HG02970 (cell line): Measurements from ENCODE around the gene PCDHGA3.
"Not testable (repeated sequence)": the region's sequence is repeated elsewhere in the genome, so short reads cannot be mapped to it uniquely, and the experiment has no call there.

ENCODE experiments used
- ATAC-seq: cut with Tn5 transposase; IDR thresholded peaks from one replicate; pipeline ENCODE4 v1.9.1; 2021; ENCODE audit warnings: mild to moderate bottlenecking, moderate library complexity, moderate number of reproducible peaks; ENCODE audit not compliant: unreplicated experiment, low FRiP score

PCDHGA3 gene

DNA sequence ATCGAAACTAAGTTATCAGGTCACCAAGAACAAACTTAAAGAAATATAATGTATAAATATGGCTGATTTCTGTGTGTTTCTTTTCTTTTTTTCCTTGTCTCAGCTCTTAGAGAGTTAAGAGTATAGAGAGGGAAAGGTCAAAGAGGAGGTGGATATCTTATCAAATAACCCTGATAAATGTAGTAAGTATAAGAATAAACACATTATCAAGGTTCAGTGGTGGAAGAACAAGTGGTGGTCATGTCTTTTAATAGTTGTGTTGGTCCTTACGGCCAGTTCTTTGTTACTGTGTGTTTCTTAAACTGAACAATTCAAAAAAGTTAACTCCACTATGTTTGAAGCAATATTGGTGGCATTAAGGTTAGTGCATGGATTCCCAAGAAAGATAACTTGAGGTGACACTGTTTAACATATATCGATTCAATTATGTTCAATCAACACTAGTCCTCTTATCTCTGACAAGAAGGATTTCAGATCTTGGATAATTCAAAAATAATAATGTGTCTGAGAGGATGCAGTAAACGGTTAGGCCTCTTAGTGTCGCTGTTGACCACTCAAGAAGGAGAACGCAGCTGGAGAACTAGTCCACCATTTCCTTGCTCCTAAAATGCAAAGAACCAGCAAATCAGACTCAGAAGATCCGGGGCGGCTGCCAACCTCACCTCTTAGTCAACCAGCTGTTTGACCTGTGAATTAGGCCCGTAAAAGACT, at the start of gene PCDHGA3:
PCDHGA3 (plus strand) TSS at position 588 of the 711 bp plus-strand sequence. CDS start 205 bp downstream, outside the sequence.
- no peak for ATAC-seq

DNA sequence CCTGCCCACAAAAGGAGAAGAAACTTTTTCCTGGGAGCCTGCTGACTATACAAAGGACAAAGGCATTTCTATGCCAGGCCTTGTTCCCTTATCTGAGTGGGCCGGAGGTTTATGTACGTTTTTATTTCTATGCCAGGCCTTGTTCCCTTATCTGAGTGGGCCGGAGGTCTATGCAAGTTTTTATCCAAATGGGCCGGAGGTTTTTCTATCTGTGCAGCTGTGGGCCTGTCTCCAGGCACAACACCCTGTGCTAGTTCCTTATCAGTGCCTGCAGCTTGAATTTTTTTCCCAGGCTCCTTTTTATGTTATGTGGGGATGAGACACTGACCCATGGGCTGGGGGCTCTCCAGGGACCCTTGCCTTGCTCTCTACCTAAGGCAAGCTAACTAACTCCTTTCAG, 45.3 kb upstream of the PCDHGA3 start:
- no peak for ATAC-seq

DNA sequence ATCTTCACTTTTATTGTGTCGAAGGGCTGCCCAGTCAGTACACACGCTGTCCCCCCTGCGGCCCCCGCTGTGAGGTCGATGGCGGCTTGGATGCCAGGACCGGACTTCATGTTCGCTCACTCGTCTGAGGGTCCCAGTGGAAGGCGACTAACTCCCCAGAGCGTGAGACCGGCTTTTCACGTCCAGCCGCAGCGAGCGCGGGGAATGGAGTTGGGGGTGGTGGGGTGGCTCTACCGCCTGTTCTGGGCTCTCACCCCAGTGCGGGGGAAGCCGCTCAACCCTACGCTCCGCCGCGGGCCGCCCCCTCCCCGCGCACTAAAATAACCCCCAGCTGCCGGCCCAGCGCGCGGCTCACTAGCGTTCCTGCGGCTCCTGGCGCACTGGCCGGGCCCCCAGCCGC, 39.9 kb upstream of the PCDHGA3 start, which contains the start of gene SLC25A2:
SLC25A2 (minus strand) TSS at position 294 of the 400 bp plus-strand sequence; CDS start at position 110, 184 bp downstream.
- ATAC-seq: no peak

DNA sequence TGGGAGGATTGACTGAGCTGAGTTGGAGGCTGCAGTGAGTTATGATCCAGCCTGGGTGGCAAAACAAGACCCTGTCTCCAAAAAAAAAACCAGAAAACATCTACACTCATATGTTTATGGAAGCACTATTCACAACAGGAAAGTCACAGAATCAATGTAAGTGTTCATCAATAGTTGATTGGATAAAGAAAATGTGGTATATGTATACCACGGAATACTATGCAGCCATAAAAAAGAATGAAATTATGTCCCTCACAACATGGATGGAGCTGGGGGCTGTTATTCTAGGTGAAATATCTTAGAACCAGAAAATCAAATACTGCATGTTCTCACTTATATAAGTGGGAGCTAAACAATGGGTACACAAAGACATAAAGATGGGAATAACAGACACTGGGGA, 37.0 kb upstream of the PCDHGA3 start:
- ATAC-seq: no peak

DNA sequence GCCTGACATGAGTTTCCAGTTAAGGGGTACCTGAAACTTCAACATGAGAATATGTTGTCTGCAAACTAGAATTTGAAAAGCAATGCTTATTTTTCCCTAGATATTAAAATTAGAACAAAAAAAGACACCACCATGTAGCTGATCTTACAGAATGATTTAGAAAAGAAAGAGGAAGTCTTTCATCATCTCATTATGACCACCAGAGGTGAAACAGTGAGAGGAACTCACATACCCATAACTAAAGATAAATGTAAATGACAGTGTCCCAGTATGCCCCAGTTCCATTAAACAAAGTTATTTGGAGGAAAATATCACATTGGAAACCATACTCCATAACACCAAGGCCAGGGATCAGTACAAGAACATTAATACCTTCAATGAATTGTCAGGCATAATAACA, 29.9 kb upstream of the PCDHGA3 start:
- no peak for ATAC-seq

DNA sequence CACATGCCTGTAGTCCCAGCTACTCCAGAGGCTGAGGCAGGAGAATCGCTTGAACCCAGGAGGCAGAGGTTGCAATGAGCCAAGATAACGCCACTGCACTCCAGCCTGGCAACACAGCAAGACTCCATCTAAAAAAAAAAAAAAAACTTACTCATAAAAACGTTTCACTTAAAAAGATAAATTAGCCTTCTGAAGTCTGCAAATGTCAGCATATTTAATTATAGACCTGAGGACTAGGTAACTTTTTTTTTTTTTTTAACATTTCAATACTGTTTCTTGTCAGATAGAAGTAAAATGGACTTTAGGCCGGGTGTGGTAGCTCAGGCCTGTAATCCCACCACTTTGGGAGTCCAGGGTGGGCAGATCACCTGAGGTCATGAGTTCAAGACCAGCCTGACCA, 26.7 kb upstream of the PCDHGA3 start:
- not testable (repeated sequence) for ATAC-seq

DNA sequence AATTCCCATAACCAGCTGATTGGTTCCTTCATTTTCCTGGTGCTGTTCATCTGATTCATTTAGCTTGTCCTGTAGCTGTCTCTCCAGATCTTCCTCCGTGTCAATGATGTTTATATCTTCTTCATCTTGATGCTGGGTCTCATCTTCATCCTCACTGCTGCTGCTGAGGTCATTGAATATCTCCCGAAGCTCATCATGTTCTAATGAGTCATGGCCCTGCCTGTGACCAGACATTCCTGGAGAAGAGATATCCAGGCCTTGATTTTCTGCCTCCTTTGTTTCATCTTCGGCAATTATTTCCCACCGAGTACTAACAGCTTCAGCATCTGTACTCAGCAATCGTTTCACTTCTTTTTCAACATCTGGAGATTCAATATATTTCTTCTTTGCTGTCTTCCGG, 24.4 kb upstream of the PCDHGA3 start:
- ATAC-seq: no peak

DNA sequence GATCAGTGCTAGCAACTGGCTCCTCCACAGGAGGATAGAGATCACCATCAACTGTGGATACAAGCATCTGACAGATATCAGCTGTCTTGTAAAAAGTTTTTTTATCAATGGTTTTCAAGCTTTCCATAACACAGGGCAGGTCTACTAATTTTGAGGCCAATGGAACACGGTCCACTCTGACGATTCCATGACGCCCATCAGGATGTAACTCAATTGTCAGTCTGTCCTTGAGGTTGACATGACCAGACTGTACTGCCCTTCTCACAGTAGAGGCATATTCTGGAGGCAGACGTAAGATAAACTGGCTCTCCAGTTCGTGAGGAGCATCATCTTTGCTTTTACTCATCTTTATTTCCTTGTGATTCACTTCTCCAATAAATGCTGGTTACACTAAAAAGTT, 23.9 kb upstream of the PCDHGA3 start:
- no peak for ATAC-seq

DNA sequence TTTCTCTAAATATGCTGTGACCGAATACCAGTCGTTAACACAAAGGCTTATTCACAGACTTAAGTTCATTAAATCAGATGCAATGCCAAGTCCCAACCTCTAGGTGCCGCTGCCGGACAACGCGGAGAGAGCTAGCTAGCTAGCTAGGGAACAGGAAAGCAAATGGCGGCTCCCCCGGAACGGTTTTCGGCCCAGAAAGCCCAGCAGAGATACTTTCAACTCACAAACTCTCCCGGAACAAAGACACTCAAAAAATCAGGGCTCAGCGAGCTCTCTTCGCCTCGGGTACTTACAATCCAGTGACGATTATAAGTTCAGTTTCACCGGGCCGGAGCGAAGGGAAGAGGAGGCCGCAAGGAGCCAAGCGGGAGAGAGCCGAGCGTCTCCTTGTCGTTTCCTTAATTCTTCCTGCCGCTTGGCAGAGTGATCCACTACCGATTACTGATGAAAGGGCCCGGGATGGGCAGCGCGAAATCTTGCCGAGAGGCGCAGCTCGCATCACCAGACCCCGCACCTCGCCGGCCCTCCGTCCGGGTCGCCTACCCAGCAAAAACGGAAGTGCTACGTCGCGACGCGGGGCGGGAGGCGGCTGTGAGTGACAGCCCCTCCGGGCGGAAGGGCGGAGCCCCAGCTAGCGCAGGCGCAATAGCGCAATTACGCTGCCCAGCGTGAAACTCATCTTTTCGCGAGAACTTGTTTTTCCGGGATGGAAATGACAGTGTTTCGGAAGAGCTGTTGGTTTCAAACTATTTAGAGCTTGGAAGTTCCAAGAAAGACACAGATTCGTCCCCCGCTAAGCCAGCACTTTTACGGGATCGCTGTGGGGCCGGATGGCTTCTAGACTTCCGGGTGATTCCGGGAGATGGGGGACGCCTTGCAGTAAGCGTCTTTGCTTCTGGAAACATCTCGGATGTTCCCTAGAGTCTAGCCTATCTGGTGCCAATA, 23.1 kb upstream of the PCDHGA3 start, which contains the start of gene TAF7:
TAF7 (minus strand) TSS at position 560 of the 945 bp plus-strand sequence. CDS start 740 bp downstream, outside the sequence.
- ATAC-seq: peak; percentile 99

DNA sequence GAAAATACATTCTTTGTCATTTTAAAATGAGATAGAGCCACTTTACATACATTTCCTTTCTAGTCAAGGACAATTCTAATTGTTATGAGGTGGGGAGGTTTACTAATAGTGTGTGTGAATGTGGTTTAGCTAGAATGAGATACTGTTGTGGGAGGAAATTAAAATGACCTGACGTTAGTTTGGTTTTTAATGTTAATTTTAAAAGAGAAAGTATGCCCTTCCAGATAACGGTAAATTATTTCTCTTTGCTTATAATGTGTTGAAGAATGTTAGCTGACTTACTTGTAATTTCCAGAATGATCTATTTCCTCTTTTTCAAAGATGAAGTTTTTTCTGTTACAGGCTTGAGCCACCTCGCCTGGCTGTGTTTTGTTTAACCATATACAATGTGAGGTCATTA, 21.4 kb upstream of the PCDHGA3 start:
- ATAC-seq: no peak

DNA sequence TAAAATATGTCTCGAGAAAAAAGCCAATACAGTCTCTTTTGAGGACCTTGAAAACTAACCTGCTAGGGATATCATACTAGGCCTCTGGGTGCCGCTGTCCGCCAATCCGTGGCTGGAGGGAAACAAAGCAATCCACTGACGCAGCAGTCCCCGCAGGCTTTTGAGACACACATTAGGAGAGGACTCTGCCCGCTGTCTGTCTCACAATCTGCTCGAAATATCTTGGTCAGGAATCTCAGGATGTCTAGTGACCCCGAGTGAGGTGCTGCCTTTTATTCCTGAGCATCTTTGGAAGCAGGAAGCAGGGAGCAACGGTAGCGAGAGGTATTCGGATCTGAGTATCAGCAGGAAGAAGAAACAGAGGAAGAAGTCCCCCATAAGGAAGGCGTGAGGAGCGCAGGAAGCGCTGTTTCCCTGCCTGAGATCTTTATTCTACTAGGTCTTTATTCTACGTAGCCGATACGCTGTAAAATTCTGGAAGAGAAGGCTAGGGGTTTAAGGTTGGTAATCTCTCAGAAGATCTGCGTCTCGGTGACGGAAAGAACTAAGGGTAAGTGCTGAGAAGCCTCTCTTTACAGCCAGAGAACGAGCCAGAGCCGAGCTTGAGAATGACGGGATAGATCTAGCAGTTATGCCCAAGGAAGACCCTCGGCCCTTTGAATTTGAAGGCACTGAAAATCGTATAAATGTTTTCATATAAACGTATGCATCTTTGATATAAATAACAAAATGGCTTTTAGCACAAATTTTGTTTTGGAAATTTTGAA, 17.4 kb upstream of the PCDHGA3 start:
- ATAC-seq: no peak

DNA sequence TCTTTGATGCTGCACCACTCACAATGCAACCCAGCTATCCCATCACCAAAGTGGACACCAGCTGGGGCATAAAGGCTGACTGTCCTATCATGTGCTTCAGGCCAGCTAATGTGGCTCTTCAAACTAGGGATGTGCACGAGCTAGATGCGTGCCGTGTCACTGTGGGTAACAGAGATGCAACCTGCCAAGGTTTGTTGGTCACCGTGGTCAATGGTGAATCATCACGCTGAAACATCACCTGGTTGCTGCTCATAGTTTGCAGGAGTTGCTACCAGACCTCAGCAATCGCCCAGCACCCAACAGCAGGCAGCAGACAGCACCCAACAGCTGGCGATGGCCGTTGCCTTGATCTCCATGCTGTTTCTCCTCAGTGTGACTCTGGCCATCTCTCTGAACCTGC, 15.4 kb upstream of the PCDHGA3 start:
- no peak for ATAC-seq

DNA sequence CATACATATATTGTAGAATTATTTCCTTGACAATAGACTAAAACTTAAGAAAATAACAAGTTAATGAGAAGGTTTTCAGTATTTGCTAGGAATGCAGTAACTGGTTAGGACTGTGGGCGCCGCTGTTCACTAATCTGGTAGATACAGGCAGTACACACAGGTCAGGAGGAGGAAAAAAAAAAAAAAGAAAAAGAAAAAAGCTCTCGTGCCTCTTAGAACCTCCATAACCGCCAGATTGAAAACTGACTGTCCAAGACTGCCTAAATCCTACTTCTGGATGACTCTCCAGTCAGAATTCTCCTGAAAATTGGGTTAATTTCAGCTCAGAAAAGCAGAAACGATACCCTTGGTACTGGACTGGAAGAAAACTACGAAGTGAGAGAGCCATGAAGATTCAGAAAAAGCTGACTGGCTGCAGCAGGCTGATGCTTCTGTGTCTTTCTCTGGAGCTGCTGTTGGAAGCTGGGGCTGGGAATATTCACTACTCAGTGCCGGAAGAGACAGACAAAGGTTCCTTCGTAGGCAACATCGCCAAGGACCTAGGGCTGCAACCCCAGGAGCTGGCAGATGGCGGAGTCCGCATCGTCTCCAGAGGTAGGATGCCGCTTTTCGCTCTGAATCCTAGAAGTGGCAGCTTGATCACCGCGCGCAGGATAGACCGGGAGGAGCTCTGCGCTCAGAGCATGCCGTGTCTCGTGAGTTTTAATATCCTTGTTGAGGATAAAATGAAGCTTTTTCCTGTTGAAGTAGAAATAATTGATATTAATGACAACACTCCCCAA, 13.1 kb upstream of the PCDHGA3 start, which contains the start of gene PCDHGA1:
PCDHGA1 (plus strand) TSS at position 216 of the 782 bp plus-strand sequence.
- no peak for ATAC-seq

DNA sequence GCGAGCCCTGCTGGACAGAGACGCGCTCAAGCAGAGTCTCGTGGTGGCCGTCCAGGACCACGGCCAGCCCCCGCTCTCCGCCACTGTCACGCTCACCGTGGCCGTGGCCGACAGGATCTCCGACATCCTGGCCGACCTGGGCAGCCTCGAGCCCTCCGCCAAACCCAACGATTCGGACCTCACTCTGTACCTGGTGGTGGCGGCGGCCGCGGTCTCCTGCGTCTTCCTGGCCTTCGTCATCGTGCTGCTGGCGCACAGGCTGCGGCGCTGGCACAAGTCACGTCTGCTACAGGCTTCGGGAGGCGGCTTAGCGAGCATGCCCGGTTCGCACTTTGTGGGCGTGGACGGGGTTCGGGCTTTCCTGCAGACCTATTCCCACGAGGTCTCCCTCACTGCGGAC, 11.1 kb upstream of the PCDHGA3 start:
- ATAC-seq: not testable (repeated sequence)

DNA sequence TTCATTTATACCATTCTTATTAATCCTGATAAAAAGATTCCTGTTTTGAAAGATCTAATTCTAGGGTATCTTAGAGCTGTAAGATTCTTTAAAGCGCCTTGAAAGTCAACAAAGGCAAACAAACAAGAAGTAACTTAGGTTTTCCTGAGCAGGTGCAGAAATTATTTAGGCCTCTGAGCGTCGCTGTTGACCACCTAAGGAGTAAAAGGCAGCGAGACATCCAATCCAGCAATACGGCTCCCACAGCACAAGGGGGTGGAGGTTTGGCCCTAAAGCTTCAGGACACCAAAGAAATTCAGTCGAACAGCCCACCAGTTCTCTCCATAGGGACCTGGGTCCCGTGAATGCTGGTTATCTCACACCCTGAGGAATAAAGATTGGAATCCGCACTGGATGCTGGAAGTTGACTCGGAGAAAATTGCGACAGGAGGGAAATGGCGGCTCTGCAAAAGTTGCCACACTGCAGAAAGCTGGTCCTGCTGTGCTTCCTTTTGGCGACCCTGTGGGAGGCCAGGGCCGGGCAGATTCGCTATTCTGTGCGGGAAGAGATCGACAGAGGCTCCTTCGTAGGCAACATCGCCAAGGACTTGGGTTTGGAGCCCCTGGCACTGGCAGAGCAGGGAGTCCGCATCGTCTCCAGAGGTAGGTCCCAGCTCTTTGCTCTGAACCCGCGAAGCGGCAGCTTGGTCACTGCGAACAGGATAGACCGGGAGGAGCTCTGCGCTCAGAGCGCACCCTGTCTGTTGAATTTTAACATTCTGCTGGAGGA, 4.9 kb upstream of the PCDHGA3 start, which contains the start of gene PCDHGA2:
PCDHGA2 (plus strand) TSS at position 223 of the 769 bp plus-strand sequence.
- no peak for ATAC-seq

DNA sequence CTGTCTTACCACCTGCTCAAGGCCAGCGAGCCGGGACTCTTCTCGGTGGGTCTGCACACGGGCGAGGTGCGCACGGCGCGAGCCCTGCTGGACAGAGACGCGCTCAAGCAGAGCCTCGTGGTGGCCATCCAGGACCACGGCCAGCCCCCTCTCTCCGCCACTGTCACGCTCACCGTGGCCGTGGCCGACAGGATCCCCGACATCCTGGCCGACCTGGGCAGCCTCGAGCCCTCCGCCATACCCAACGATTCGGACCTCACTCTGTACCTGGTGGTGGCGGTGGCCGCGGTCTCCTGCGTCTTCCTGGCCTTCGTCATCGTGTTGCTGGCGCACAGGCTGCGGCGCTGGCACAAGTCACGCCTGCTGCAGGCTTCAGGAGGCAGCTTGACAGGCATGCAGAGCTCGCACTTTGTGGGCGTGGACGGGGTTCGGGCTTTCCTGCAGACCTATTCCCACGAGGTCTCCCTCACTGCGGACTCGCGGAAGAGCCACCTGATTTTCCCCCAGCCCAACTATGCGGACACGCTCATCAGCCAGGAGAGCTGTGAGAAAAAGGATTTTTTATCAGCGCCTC, 2.8 kb upstream of the PCDHGA3 start:
- ATAC-seq: not testable (repeated sequence)

DNA sequence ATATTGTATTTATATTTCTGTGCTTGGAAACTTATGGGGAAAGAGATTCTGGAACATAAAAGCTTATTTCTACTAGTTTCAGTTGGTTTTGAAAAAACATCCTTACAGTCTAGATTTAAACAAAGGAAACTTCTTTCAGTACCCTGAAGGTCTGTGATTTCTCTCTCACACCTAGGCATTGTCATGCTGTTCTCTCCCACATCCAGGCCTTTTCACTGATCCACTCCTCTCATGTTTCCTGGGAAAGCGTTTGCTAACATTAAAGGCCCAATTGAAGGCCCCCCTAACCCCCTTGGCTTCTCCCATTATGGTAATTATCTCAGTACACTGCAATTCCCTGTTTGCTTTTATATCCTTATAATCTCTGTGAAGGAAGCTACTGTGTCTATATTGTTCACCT, 856 bp upstream of the PCDHGA3 start:
- ATAC-seq: no peak

DNA sequence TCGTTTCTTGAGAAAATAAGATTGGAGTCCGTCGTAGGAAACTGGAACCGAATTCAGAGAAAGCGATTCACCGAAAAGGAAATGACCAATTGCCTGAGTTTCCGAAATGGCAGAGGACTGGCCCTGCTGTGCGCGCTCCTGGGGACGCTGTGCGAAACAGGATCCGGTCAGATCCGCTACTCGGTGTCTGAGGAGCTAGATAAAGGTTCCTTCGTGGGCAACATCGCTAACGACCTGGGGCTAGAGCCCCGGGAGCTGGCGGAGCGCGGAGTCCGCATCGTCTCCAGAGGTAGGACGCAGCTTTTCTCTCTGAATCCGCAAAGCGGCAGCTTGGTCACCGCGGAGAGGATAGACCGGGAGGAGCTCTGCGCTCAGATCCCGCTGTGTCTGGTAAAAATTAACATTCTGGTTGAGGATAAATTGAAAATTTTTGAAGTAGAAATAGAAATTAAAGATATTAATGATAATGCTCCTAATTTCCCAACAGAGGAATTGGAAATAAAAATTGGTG, 379 bp downstream of the PCDHGA3 start:
- no peak for ATAC-seq
